HG02938 (cell line): Measurements from ENCODE around the gene LCOR.
"Not testable (repeated sequence)": the region's sequence is repeated elsewhere in the genome, so short reads cannot be mapped to it uniquely, and the experiment has no call there.

Experiments
- ATAC-seq: cut with Tn5 transposase; IDR thresholded peaks from one replicate; pipeline ENCODE4 v1.9.1; 2021; ENCODE audit warnings: mild to moderate bottlenecking, moderate library complexity; ENCODE audit not compliant: unreplicated experiment

The LCOR gene

GRCh38 chr10:96838529-96838928, 6.4 kb downstream of the LCOR start:
- no peak for ATAC-seq

- ATAC-seq: no peak
Observed at GRCh38 chr10:96840841-96841518, 8.9 kb downstream of the LCOR start.

- no peak for ATAC-seq
Observed at GRCh38 chr10:96842896-96843723, 11.0 kb downstream of the LCOR start.

GRCh38 chr10:96843823-96844222, 11.7 kb downstream of the LCOR start:
- no peak for ATAC-seq

GRCh38 chr10:96846395-96846794, 14.3 kb downstream of the LCOR start:
- no peak for ATAC-seq

- no peak for ATAC-seq
Observed at GRCh38 chr10:96846926-96847325, 14.8 kb downstream of the LCOR start.

- ATAC-seq: not testable (repeated sequence)
Observed at GRCh38 chr10:96847356-96847755, 15.3 kb downstream of the LCOR start.

GRCh38 chr10:96850113-96850512, 18.0 kb downstream of the LCOR start:
- no peak for ATAC-seq

GRCh38 chr10:96850825-96851224, 18.7 kb downstream of the LCOR start:
- no peak for ATAC-seq

GRCh38 chr10:96851281-96851680, 19.2 kb downstream of the LCOR start:
- ATAC-seq: no peak

GRCh38 chr10:96856317-96856716, 24.2 kb downstream of the LCOR start:
- no peak for ATAC-seq

- no peak for ATAC-seq
Observed at GRCh38 chr10:96857301-96858012, 25.4 kb downstream of the LCOR start.

- no peak for ATAC-seq
Observed at GRCh38 chr10:96858038-96858705, 26.1 kb downstream of the LCOR start.

GRCh38 chr10:96858706-96859050, 26.6 kb downstream of the LCOR start:
- no peak for ATAC-seq

- ATAC-seq: no peak
Observed at GRCh38 chr10:96860631-96861277, 28.7 kb downstream of the LCOR start.

GRCh38 chr10:96863922-96864543, 31.9 kb downstream of the LCOR start:
- peak; percentile 77 for ATAC-seq

GRCh38 chr10:96873086-96873485, 41.0 kb downstream of the LCOR start:
- no peak for ATAC-seq

- ATAC-seq: no peak
Observed at GRCh38 chr10:96873756-96874467, 41.8 kb downstream of the LCOR start.

- no peak for ATAC-seq
Observed at GRCh38 chr10:96878057-96878456, 46.0 kb downstream of the LCOR start.

- no peak for ATAC-seq
Observed at GRCh38 chr10:96880575-96880974, 48.5 kb downstream of the LCOR start.
